ENCODE data around the gene SELENON. TPM values are rescaled to one million over a fixed set of nuclear protein-coding genes. Genes with fewer than 3 reads are reported as not detected.

SELENON gene
- polyA plus RNA-seq, 2 of the 4 experiments (the other 2 are of a cell fraction), result 16.6 to 41.1 TPM

- H3K4me3 ChIP-seq, result no peak overlapping the region
- no peak overlapping the region for H3K27ac ChIP-seq
- FAIRE-seq (no peak), ATAC-seq (no peak), DNase-seq (ENCODE audit: low read depth in 1 of 2, low spot score in 1 of 2) (no peak)
- no peaks in the 10 kb centered on the region for H3K9me3 ChIP-seq
- no peaks in the 10 kb centered on the region for H3K4me1 ChIP-seq
- POLR2A ChIA-PET, result interaction anchor here (1.0 kb wide), 1 partner anchor 564 kb away, joined by 4 read pairs; the partner anchor contains the start of gene RSRP1
- 82% methylated on average over 5 of the region's 13 CpGs for WGBS (ENCODE audit: missing lambda C conversion rate)
- CTCF ChIA-PET, result interaction anchor here (0.7 to 4.4 kb wide), 13 partner anchors 10 to 230 kb away, joined by 3 to 21 read pairs (median 3); partner anchors contain the start of genes PAFAH2 and SELENON
- TF ChIP-seq RAD21 (conservative IDR thresholded peaks at IDR 0.05 in 1 of 2, IDR thresholded peaks at IDR 0.05 in 1 of 2) (no peak), CBX2 (IDR thresholded peaks at IDR 0.05; ENCODE audit: borderline replicate concordance, low read depth) (no peak), JUN (IDR thresholded peaks at IDR 0.05) (no peak), ZSCAN20 (CRISPR knock-in tag; IDR thresholded peaks at IDR 0.05) (no peak), FOSB (CRISPR knock-in tag; IDR thresholded peaks at IDR 0.05) (no peak), HES2 (IDR thresholded peaks at IDR 0.05) (no peak), POLR2A (IDR thresholded peaks at IDR 0.05; ENCODE audit: low read length) (no peak), TFCP2L1 (CRISPR knock-in tag; IDR thresholded peaks at IDR 0.05) (no peak), HOXA7 (CRISPR knock-in tag; IDR thresholded peaks at IDR 0.05) (no peak), PBX3 (IDR thresholded peaks at IDR 0.05) (no peak), CEBPB (IDR thresholded peaks at IDR 0.05) (no peak), RCOR1 (IDR thresholded peaks at IDR 0.05; ENCODE audit: low read depth, low read length) (no peak), HOXB5 (CRISPR knock-in tag; IDR thresholded peaks at IDR 0.05) (no peak), ZFP36 (IDR thresholded peaks at IDR 0.05; ENCODE audit: borderline replicate concordance, partially characterized antibody) (no peak), USF2 (IDR thresholded peaks at IDR 0.05) (no peak), RFX5 (IDR thresholded peaks at IDR 0.05) (no peak), NPAS2 (CRISPR knock-in tag; IDR thresholded peaks at IDR 0.05; ENCODE audit: borderline replicate concordance) (no peak)
- H3K4me2 ChIP-seq, result no peak overlapping the region
Observed at GRCh38 chr1:25811384-25812082, 11.5 kb downstream of the SELENON start.

- Histone ChIP-seq H3K27ac (no peak overlapping the region), H3K4me1 (no peaks in the 10 kb centered on the region), H3K4me2 (no peak overlapping the region), H3K9me3 (no peaks in the 10 kb centered on the region), H3K4me3 (no peak overlapping the region)
- TF ChIP-seq HMGXB4 (CRISPR knock-in tag; IDR thresholded peaks at IDR 0.05; ENCODE audit: borderline replicate concordance), result no peak
- FAIRE-seq (no peak), ATAC-seq (no peak), DNase-seq (ENCODE audit: low read depth in 1 of 2, low spot score in 1 of 2) (no peak)
- 84% methylated on average over 11 of the region's 11 CpGs for WGBS (ENCODE audit: missing lambda C conversion rate)
- POLR2A ChIA-PET, result no interaction called here
- CTCF ChIA-PET, result interaction anchor here (1.3 to 1.4 kb wide), 2 partner anchors 32 to 203 kb away, joined by 3 to 4 read pairs; no protein-coding TSS in a partner anchor
Observed at GRCh38 chr1:25813071-25813733, 13.2 kb downstream of the SELENON start.
